Measurements from ENCODE around the gene NDUFC2. TPM values are rescaled to one million over a fixed set of nuclear protein-coding genes. Genes with fewer than 3 reads are reported as not detected.
"Not testable (repeated sequence)": the region's sequence is repeated elsewhere in the genome, so short reads cannot be mapped to it uniquely, and the experiment has no call there.

NDUFC2 gene
- total RNA-seq, 1 donor from 2014 or later = 236 TPM

GRCh38 chr11:78048561-78048960 lies 31.1 kb downstream of the NDUFC2 start:
- Mint-ChIP-seq H3K4me3 (no peak overlapping the region), H3K27ac (ENCODE audit: unreplicated experiment) (no peak overlapping the region), H3K27me3 (ENCODE audit: low read depth) (no peaks in the 10 kb centered on the region), H3K4me1 (peaks cover 22% of the 10 kb centered on the region), H3K36me3 (ENCODE audit: low read depth) (no peaks in the 10 kb centered on the region), H3K9me3 (no peaks in the 10 kb centered on the region)
- TF ChIP-seq CTCF (conservative IDR thresholded peaks at IDR 0.05) = no peak
- DNase-seq (ENCODE audit: low read depth, low spot score) = no peak

- DNase-seq (ENCODE audit: low read depth, low spot score) = no peak
- TF ChIP-seq CTCF (conservative IDR thresholded peaks at IDR 0.05) = peak; percentile 14
- Mint-ChIP-seq H3K27ac (ENCODE audit: unreplicated experiment) (peak overlapping the region; percentile 46), H3K9me3 (no peaks in the 10 kb centered on the region), H3K4me3 (no peak overlapping the region), H3K36me3 (ENCODE audit: low read depth) (no peaks in the 10 kb centered on the region), H3K4me1 (peaks cover 24% of the 10 kb centered on the region), H3K27me3 (ENCODE audit: low read depth) (no peaks in the 10 kb centered on the region)
Observed at GRCh38 chr11:78046486-78046854, 33.2 kb downstream of the NDUFC2 start.

GRCh38 chr11:78045851-78046485 lies 33.7 kb downstream of the NDUFC2 start:
- Mint-ChIP-seq H3K4me3 (no peak overlapping the region), H3K27ac (ENCODE audit: unreplicated experiment) (peak overlapping the region; percentile 46), H3K9me3 (no peaks in the 10 kb centered on the region), H3K4me1 (peaks cover 20% of the 10 kb centered on the region), H3K27me3 (ENCODE audit: low read depth) (no peaks in the 10 kb centered on the region), H3K36me3 (ENCODE audit: low read depth) (no peaks in the 10 kb centered on the region)
- TF ChIP-seq CTCF (conservative IDR thresholded peaks at IDR 0.05) = peak; percentile 99
- peak; percentile 85 for DNase-seq (ENCODE audit: low read depth, low spot score)

GRCh38 chr11:78044706-78045105 lies 35.0 kb downstream of the NDUFC2 start:
- TF ChIP-seq CTCF (conservative IDR thresholded peaks at IDR 0.05) = no peak

GRCh38 chr11:78041843-78042440 lies 37.7 kb downstream of the NDUFC2 start:
- TF ChIP-seq CTCF (conservative IDR thresholded peaks at IDR 0.05) = no peak
- H3K4me3 Mint-ChIP-seq = no peak overlapping the region
- no peak overlapping the region for H3K27ac Mint-ChIP-seq (ENCODE audit: unreplicated experiment)
- no peaks in the 10 kb centered on the region for H3K9me3 Mint-ChIP-seq
- H3K36me3 Mint-ChIP-seq (ENCODE audit: low read depth) = no peaks in the 10 kb centered on the region
- no peaks in the 10 kb centered on the region for H3K27me3 Mint-ChIP-seq (ENCODE audit: low read depth)
- H3K4me1 Mint-ChIP-seq = peaks cover 25% of the 10 kb centered on the region
- DNase-seq (ENCODE audit: low read depth, low spot score) = no peak

More at GRCh38 chr11:78044706-78045105, 35.0 kb downstream of the NDUFC2 start:
- Mint-ChIP-seq H3K27ac (ENCODE audit: unreplicated experiment) (no peak overlapping the region), H3K4me1 (peaks cover 23% of the 10 kb centered on the region), H3K27me3 (ENCODE audit: low read depth) (no peaks in the 10 kb centered on the region), H3K4me3 (no peak overlapping the region), H3K9me3 (no peaks in the 10 kb centered on the region), H3K36me3 (ENCODE audit: low read depth) (no peaks in the 10 kb centered on the region)
- no peak for DNase-seq (ENCODE audit: low read depth, low spot score)

- not testable (repeated sequence) for DNase-seq (ENCODE audit: low read depth, low spot score); H3K4me3 Mint-ChIP-seq; H3K36me3 Mint-ChIP-seq (ENCODE audit: low read depth); H3K27me3 Mint-ChIP-seq (ENCODE audit: low read depth); H3K9me3 Mint-ChIP-seq; H3K27ac Mint-ChIP-seq (ENCODE audit: unreplicated experiment)
- H3K4me1 Mint-ChIP-seq = peaks cover 22% of the 10 kb centered on the region
Observed at GRCh38 chr11:78041380-78041719, 38.3 kb downstream of the NDUFC2 start.

Measured in neural crest cell (in vitro differentiated cells).